ENCODE data around the gene TMA7. TPM values are rescaled to one million over a fixed set of nuclear protein-coding genes. Genes with fewer than 3 reads are reported as not detected.

Gene TMA7
- polyA plus RNA-seq, 1 experiment: 316 TPM

DNA sequence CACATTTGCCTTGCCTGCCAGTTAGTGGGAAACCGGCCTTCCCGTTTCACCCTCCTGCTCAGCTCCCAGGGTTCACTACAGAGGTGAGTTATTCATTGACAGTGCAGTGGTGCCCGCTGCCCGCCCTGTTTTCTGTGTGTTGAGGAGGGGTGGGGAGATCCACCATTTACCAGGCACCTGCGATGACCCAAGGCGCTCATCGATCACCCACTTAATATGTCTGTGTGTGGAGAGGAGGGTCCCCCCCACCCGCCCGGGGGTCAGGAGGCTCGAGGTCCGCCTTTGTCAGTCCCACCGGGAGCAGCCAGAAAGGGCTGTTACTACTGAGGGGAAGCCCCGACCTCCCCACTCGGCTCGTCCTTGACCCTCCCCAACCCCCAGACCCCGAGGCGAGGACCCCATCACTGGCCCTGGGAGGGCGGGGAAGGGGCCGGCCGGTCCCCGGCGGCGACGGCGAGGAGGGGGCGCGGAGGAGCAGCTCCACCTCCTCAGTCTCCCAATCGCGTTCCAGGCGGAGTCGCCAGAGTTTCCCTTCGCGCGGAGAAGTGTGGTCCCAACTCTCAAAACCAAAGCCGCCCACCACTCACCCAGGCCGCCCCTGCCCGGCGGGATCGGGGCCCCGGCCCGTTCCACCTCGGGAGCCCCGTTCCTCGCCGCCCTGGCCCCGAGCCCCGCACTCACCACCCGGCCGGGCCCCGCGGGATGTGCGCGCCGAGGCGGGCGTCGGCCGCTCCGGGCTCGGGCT is 11.3 kb upstream of the TMA7 start:
- TF ChIP-seq, protein P1, sequence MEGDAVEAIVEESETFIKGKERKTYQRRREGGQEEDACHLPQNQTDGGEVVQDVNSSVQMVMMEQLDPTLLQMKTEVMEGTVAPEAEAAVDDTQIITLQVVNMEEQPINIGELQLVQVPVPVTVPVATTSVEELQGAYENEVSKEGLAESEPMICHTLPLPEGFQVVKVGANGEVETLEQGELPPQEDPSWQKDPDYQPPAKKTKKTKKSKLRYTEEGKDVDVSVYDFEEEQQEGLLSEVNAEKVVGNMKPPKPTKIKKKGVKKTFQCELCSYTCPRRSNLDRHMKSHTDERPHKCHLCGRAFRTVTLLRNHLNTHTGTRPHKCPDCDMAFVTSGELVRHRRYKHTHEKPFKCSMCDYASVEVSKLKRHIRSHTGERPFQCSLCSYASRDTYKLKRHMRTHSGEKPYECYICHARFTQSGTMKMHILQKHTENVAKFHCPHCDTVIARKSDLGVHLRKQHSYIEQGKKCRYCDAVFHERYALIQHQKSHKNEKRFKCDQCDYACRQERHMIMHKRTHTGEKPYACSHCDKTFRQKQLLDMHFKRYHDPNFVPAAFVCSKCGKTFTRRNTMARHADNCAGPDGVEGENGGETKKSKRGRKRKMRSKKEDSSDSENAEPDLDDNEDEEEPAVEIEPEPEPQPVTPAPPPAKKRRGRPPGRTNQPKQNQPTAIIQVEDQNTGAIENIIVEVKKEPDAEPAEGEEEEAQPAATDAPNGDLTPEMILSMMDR (IDR thresholded peaks at IDR 0.05; ENCODE audit: low read depth, low read length): no peak
- POLR2A ChIA-PET: interaction anchor here (1.1 kb wide), 1 partner anchor 18 kb away, joined by 3 read pairs; the partner anchor contains the start of gene ATRIP
- DNase-seq (ENCODE audit: low read depth, low spot score): no peak

DNA sequence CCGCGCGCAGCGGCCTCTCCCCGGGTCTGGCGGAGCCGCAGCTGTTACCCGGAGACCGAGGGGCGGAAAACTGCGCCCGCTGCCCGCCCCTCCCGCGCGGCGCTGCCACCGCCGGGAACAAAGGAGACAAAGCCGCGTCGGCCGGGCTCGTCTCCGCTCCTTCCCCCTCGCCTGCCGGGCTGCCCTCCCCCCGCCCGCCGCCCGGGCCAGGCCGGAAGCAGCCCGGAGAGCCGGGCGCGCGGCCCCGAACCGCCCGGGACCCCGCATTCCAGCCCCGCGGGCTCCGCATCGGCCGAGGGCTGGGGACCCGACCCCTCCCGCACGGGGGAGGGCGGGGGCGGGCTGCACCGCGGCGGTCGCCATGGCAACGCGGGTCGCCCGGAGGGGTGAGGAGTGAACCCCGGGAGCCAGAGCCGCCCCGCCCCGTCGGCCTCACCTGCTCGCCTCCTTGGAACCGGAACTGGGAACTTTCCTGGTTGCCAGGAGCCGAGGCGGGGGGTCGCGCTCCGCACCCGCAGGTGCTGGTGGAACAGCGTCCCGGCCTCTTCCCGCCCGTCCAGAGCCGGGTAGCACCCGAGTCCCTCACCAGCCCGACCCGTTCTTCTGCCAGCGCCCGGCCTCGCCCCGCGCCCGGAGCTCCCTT is 10.6 kb upstream of the TMA7 start:
- Histone ChIP-seq H3K27ac (ENCODE audit: low read depth, low read length) (peak overlapping the region; percentile 11), H3K27me3 (ENCODE audit: control insufficient read depth, insufficient read depth, low read length) (no peaks in the 10 kb centered on the region), H3K9me3 (ENCODE audit: control insufficient read depth, insufficient read depth, low read length) (no peaks in the 10 kb centered on the region), H3K4me3 (ENCODE audit: low read depth, low read length) (peak overlapping the region; percentile 70)
- CTCF ChIA-PET: interaction anchor here (0.9 to 12.1 kb wide), 3 partner anchors 10 to 234 kb away, joined by 4 to 402 read pairs (median 7); partner anchors contain the start of genes CCDC51 and TMA7
- TF ChIP-seq, protein P1 (IDR thresholded peaks at IDR 0.05; ENCODE audit: low read depth, low read length): no peak
- no peak for DNase-seq (ENCODE audit: low read depth, low spot score)
- POLR2A ChIA-PET: no interaction called here

More for the DNA sequence above, 11.3 kb upstream of the TMA7 start:
- H3K27ac ChIP-seq (ENCODE audit: low read depth, low read length): no peak overlapping the region
- CTCF ChIA-PET: interaction anchor here (0.6 to 12.1 kb wide), 3 partner anchors 11 to 59 kb away, joined by 4 to 402 read pairs (median 4); partner anchors contain the start of genes CCDC51 and TMA7
- H3K27me3 ChIP-seq (ENCODE audit: control insufficient read depth, insufficient read depth, low read length): no peaks in the 10 kb centered on the region
- H3K4me3 ChIP-seq (ENCODE audit: low read depth, low read length): peak overlapping the region; percentile 70
- H3K9me3 ChIP-seq (ENCODE audit: control insufficient read depth, insufficient read depth, low read length): no peaks in the 10 kb centered on the region

DNA sequence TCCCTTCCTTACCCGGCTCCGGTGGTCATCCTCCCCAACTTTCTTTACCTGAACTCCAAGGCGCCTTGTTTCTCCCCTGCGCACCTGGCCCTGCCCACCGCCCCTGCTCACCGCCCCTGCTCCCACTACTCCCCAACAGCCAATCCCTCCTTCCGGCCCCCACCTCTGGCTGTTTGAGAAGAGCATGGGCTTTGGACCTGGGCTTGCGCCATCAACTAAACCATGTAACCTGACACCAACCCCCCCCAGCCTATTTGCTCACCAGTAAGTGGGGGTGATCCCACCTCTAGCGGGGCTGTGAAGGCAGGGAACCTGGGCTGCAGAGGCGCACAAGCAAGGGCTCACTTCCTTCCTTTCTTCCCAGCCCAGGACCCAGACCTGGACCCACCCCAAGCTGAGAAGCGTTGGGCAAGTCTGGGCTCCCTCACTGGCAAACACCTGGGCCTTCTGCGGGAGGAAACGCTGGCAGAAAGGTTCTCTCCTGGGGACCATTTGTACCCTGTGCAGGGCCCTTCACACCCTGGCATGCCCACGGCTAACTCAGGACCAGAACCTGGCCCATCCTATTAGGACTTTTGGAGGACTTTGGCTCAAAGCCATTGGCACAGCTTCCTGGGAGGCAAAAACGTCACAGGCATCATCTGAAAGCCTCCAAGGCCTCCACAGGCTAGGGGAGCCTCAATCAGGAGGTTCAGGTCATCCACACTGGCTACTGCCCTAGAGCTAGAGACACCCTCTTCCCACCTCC is 9.9 kb upstream of the TMA7 start, which contains the start of gene PLXNB1:
Gene PLXNB1 (minus strand): TSS at position 127 of the 748 bp plus-strand sequence. CDS start 5,475 bp downstream, outside the sequence.
- CTCF ChIA-PET: interaction anchor here (0.6 to 12.1 kb wide), 5 partner anchors 10 to 235 kb away, joined by 3 to 402 read pairs (median 4); partner anchors contain the start of genes CCDC51 and TMA7
- Histone ChIP-seq H3K27ac (ENCODE audit: low read depth, low read length) (peak within 1 kb of the TSS; percentile 31), H3K9me3 (ENCODE audit: control insufficient read depth, insufficient read depth, low read length) (no peaks in the 10 kb centered on the region), H3K4me3 (ENCODE audit: low read depth, low read length) (peak within 1 kb of the TSS; percentile 70), H3K27me3 (ENCODE audit: control insufficient read depth, insufficient read depth, low read length) (no peaks in the 10 kb centered on the region)
- TF ChIP-seq, protein P1 (IDR thresholded peaks at IDR 0.05; ENCODE audit: low read depth, low read length): no peak
- POLR2A ChIA-PET: no interaction called here
- DNase-seq (ENCODE audit: low read depth, low spot score): no peak

DNA sequence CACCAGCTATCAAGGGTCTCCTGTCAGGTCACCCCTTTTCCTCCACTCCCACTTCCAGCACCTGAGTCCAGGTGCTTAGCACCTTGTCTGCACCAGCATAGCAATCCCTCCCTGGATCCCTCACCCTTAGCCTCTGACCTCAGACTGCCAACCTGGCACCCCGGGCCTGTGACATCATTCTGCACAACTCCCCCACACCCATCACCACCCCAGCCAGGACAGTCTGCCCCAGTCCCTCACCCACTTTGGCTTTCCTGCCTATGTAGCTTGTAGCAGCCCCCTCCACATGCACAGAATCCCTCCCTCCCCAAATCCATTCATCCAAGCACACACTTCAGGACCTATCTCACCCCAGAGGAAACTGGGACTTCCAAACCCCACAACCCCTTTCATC is 9.4 kb upstream of the TMA7 start:
- ChIA-PET POLR2A (no interaction called here), CTCF (interaction anchor here (0.6 to 12.1 kb wide), 4 partner anchors 9 to 236 kb away, joined by 3 to 402 read pairs (median 5); partner anchors contain the start of genes CCDC51 and TMA7)
- TF ChIP-seq, protein P1 (IDR thresholded peaks at IDR 0.05; ENCODE audit: low read depth, low read length): no peak

More for the DNA sequence above, 9.4 kb upstream of the TMA7 start:
- Histone ChIP-seq H3K27me3 (ENCODE audit: control insufficient read depth, insufficient read depth, low read length) (no peaks in the 10 kb centered on the region), H3K4me3 (ENCODE audit: low read depth, low read length) (no peak overlapping the region), H3K9me3 (ENCODE audit: control insufficient read depth, insufficient read depth, low read length) (no peaks in the 10 kb centered on the region), H3K27ac (ENCODE audit: low read depth, low read length) (peak overlapping the region; percentile 31)
- DNase-seq (ENCODE audit: low read depth, low spot score): no peak

All from AG04450 (cell line).